Small intestine (tissue), 7 donors: ENCODE results near the gene HERC3. TPM values are rescaled to one million over a fixed set of nuclear protein-coding genes. Genes with fewer than 3 reads are reported as not detected.

Experiments
- DNase-seq, 2 donors: peaks; one replicate each; pipeline versions ENCODE4 v3.0.0 to v3.0.0-alpha.2; 2013
- FAIRE-seq: peaks from 2 replicates; lab custom pipeline; 2012; peaks lifted over from hg19 to GRCh38; lab: Jason Lieb, UNC
- H3K27ac ChIP-seq, 3 donors: one replicate each; pipeline ENCODE4 v1.5.1; 2013; ENCODE audit warnings: low read length in 2 of 3, mild to moderate bottlenecking in 2 of 3, control low read depth in 1 of 3, inconsistent platforms in 1 of 3, low read depth in 1 of 3, moderate library complexity in 1 of 3
- H3K27me3 ChIP-seq, 3 donors: one replicate each; pipeline ENCODE4 v1.6.1; 2013; ENCODE audit warnings: low read length in 3 of 3, inconsistent platforms in 1 of 3; ENCODE audit not compliant: control insufficient read depth in 3 of 3, insufficient read depth in 3 of 3
- H3K36me3 ChIP-seq, 3 donors: one replicate each; pipeline ENCODE4 v1.6.1; 2013; ENCODE audit warnings: low read length in 3 of 3, inconsistent platforms in 1 of 3, low read depth in 1 of 3, mild to moderate bottlenecking in 1 of 3, moderate library complexity in 1 of 3; ENCODE audit not compliant: control insufficient read depth in 3 of 3, insufficient read depth in 2 of 3
- H3K4me1 ChIP-seq, 3 donors: one replicate each; pipeline ENCODE4 v1.6.1; 2013; ENCODE audit warnings: low read length in 2 of 3, inconsistent platforms in 1 of 3, low read depth in 1 of 3, mild to moderate bottlenecking in 1 of 3, moderate library complexity in 1 of 3; ENCODE audit not compliant: control insufficient read depth in 3 of 3, insufficient read depth in 2 of 3
- H3K4me3 ChIP-seq, 3 donors: one replicate each; pipeline ENCODE4 v1.5.1; 2013; ENCODE audit warnings: low read length in 3 of 3, control low read depth in 1 of 3, inconsistent platforms in 1 of 3, low read depth in 1 of 3, mild to moderate bottlenecking in 1 of 3, moderate library complexity in 1 of 3
- H3K9me3 ChIP-seq, 2 donors: one replicate each; pipeline ENCODE4 v1.6.1; 2013; ENCODE audit warnings: low read depth in 1 of 2, low read length in 1 of 2; ENCODE audit not compliant: control insufficient read depth in 2 of 2, insufficient read depth in 1 of 2
- WGBS, 3 donors: extraction: QIAGEN DNeasy Blood & Tissue Kit; methylation state at CpG; one replicate each; pipeline ENCODE4 v1.1.7; 2013; 5-methylcytosine and 5-hydroxymethylcytosine counted together
- polyA plus RNA-seq, 4 donors: library from polyadenylated mRNA; stranded (reverse) in 3 of 4; unstranded in 1 of 4; fragments of 200-250 nt in 3 of 4; fragments of 120-200 nt in 1 of 4; gene quantifications; one replicate each; pipeline versions ENCODE4 v1.2.1 to v1.2.3, GENCODE V29; 2013
- donor health status: healthy with polysubstance abuse.
- donor health status: control.
- donor health status: control.
- donor health status: Bipolar disorder and iron deficiency.
- donor health status: healthy.

The HERC3 gene
- polyA plus RNA-seq, 4 donors = 6.6 to 17.2 (median 10.6) TPM

DNA sequence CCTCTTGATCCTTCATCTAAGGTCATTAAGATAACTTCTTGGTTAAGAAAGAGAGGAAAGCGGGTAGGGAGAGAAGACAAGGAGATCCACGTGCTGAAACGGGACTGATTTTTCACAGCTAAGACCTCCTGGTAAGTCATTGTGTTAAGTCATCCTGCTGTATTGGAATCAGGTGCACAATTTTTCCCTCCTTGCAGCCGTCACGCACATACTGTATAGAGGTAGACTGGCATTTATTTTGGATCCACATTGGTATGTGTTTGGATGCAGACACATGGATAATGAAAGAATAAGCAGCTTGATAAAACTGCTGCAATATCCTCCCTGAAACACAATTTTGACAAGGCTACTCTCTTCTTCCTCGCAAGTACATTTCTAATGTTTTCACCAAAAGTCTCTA is 165.5 kb downstream of the HERC3 start:
- FAIRE-seq = no peak
- DNase-seq = no peak
- WGBS, 3 donors = 90 to 96% (median 95%) methylated on average over 6 of the region's 6 CpGs
- Histone ChIP-seq H3K4me3 (no peak overlapping the region), H3K36me3 (peaks cover 0 to 28% (median 14%) of the 10 kb centered on the region in 3 donors), H3K27me3 (no peaks in the 10 kb centered on the region), H3K9me3 (no peaks in the 10 kb centered on the region), H3K4me1 (peaks cover 4 to 51% (median 5%) of the 10 kb centered on the region in 3 donors), H3K27ac (peak overlapping the region in 2 of 3 donors; percentile 28 to 52)

Other genes starting within 250 kb of the HERC3 start
- gene HERC6, start 213.6 kb upstream of the HERC3 start, polyA plus RNA-seq = 10 to 100 TPM in 1 of 4 donors, 1 to 10 TPM in 3; 4.9 to 13.1 (median 7.7) TPM
- 1 to 10 TPM; 2.0 to 4.3 (median 2.8) TPM for gene HERC5, start 135.4 kb upstream of the HERC3 start, polyA plus RNA-seq
- 100 to 1,000 TPM in 1 of 4 donors, 10 to 100 TPM in 3; 92.4 to 114 (median 96.2) TPM for gene PYURF, start 68.7 kb upstream of the HERC3 start, polyA plus RNA-seq
- 1 to 10 TPM in 3 of 4 donors, under 1 TPM in 1; 0.45 to 7.2 (median 3.1) TPM for gene NAP1L5, start 105.3 kb downstream of the HERC3 start, polyA plus RNA-seq